ENCODE measurements around the gene ARL3. TPM values are rescaled to one million over a fixed set of nuclear protein-coding genes. Genes with fewer than 3 reads are reported as not detected.

Gene ARL3
- total RNA-seq, 1 donor from 2014 or later, result 11.2 TPM

Other genes starting within 250 kb of the ARL3 start
- gene ACTR1A, start 211.7 kb downstream of the ARL3 start, total RNA-seq, result 87.1 TPM
- gene SUFU, start 210.4 kb downstream of the ARL3 start, total RNA-seq, result 25.5 TPM
- gene TRIM8, start 69.9 kb downstream of the ARL3 start, total RNA-seq, result 137 TPM
- gene SFXN2, start 239 bp upstream of the ARL3 start, total RNA-seq, result 28.3 TPM
- 55.2 TPM for gene WBP1L, start 29.6 kb upstream of the ARL3 start, total RNA-seq
- gene CYP17A1, start 123.0 kb upstream of the ARL3 start, total RNA-seq, result 1.1 TPM
- gene BORCS7, start 139.9 kb upstream of the ARL3 start, total RNA-seq, result 22.5 TPM
- gene AS3MT, start 155.1 kb upstream of the ARL3 start, total RNA-seq, result 0.29 TPM
- gene CNNM2, start 203.9 kb upstream of the ARL3 start, total RNA-seq, result 12.7 TPM

All from ureter (tissue), 1 donor.